ENCODE data around the gene COQ8A.

- no peak for TF ChIP-seq OSR1 (CRISPR knock-in tag; IDR thresholded peaks at IDR 0.05)
- no peak for TF ChIP-seq ZFP3 (CRISPR knock-in tag; IDR thresholded peaks at IDR 0.05)
- TF ChIP-seq ISL1 (CRISPR knock-in tag; IDR thresholded peaks at IDR 0.05), result no peak
- TF ChIP-seq PATZ1 (CRISPR knock-in tag; IDR thresholded peaks at IDR 0.05; ENCODE audit: borderline replicate concordance), result no peak
- TF ChIP-seq ZFP30 (CRISPR knock-in tag; IDR thresholded peaks at IDR 0.05), result no peak
- no peak for TF ChIP-seq RARB (CRISPR knock-in tag; IDR thresholded peaks at IDR 0.05)
- TF ChIP-seq GLIS3 (CRISPR knock-in tag; IDR thresholded peaks at IDR 0.05), result no peak
Measured at GRCh38 chr1:226964611-226965486, 24.8 kb downstream of the COQ8A start.

Measured in SK-N-SH treated with all-trans-retinoic acid at 6 μM for 48 hours (cell line).